Aorta (tissue), 4 donors: ENCODE measurements around the gene CNOT11. TPM values are rescaled to one million over a fixed set of nuclear protein-coding genes. Genes with fewer than 3 reads are reported as not detected.

ENCODE experiments used
- microRNA-seq, 2 donors: library from miRNA; unstranded; fragments of <30 nt; microRNA quantifications; one replicate each; pipeline ENCODE4 v1.2.0, GENCODE V29; 2020
- polyA plus RNA-seq, 2 donors: library from polyadenylated mRNA; stranded (reverse); fragments of 200-250 nt; gene quantifications; one replicate each; pipeline ENCODE4 v1.2.3, GENCODE V29; 2013
- total RNA-seq, 2 donors: library from RNA; stranded (reverse); fragmentation: NEBNext Ultra II Directional; extraction: Animal tissue kit (Norgen Biotek cat#: 25700); gene quantifications; one replicate each; pipeline ENCODE4 v1.2.1, GENCODE V29; 2021
- donor health status: healthy with polysubstance abuse.
- donor health status: Bipolar disorder and iron deficiency.
- donor health status: DM: no; HTN: no; CAD: no.
- donor health status: DM: yes; HTN: yes; CAD: no.

The CNOT11 gene
- total and polyA plus RNA-seq, 4 donors, result 12.8 to 26.4 (median 20.4) TPM

Small RNA genes lying within 50 kb of the gene (microRNA-seq; reads per million reads assigned to microRNA genes)
- 0.99 to 1.8 reads per million in 2 donors for gene MIR5696

Other genes with a start within 250 kb of the CNOT11 start
- 10 to 100 TPM; 21.9 to 24.9 TPM for gene TBC1D8, start 101.5 kb upstream of the CNOT11 start, total RNA-seq
- 10 to 100 TPM in 1 of 2 donors, 1 to 10 TPM in 1; 7.8 to 28.8 TPM for gene TBC1D8, start 101.5 kb upstream of the CNOT11 start, polyA plus RNA-seq
- gene RNF149, start 55.8 kb downstream of the CNOT11 start, total RNA-seq, result 10 to 100 TPM; 71.6 to 92.1 TPM
- 10 to 100 TPM; 22.9 to 34.2 TPM for gene RNF149, start 55.8 kb downstream of the CNOT11 start, polyA plus RNA-seq
- under 1 TPM in 1 of 2 donors, not detected in 1; 0.60 TPM for gene CREG2, start 134.6 kb downstream of the CNOT11 start, total RNA-seq
- gene CREG2, start 134.6 kb downstream of the CNOT11 start, polyA plus RNA-seq, result not detected
- gene RFX8, start 222.2 kb downstream of the CNOT11 start, total RNA-seq, result 1 to 10 TPM in 1 of 2 donors, under 1 TPM in 1; 0.96 to 1.0 TPM
- gene RFX8, start 222.2 kb downstream of the CNOT11 start, polyA plus RNA-seq, result 1 to 10 TPM in 1 of 2 donors, not detected in 1; 2.1 TPM